ENCODE measurements around the gene CDCA4.
A peak's percentile ranks its signal among the peaks of the same experiment; 100 is the strongest.
"Not testable (repeated sequence)": the region's sequence is repeated elsewhere in the genome, so short reads cannot be mapped to it uniquely, and the experiment has no call there.

Gene CDCA4

GRCh38 chr14:105030836-105031396, 10.0 kb upstream of the CDCA4 start:
- no peak for DNase-seq

- DNase-seq, result no peak
Observed at GRCh38 chr14:105030194-105030593, 9.3 kb upstream of the CDCA4 start.

- no peak for DNase-seq
Observed at GRCh38 chr14:105029402-105029801, 8.5 kb upstream of the CDCA4 start.

- no peak for DNase-seq
Observed at GRCh38 chr14:105028251-105028927, 7.5 kb upstream of the CDCA4 start.

GRCh38 chr14:105027718-105028117, 6.8 kb upstream of the CDCA4 start:
- DNase-seq, result not testable (repeated sequence)

GRCh38 chr14:105026802-105027563, 6.1 kb upstream of the CDCA4 start:
- DNase-seq, result peak; percentile 23

- DNase-seq, result no peak
Observed at GRCh38 chr14:105026033-105026785, 5.3 kb upstream of the CDCA4 start.

- DNase-seq, result no peak
Observed at GRCh38 chr14:105025429-105025828, 4.5 kb upstream of the CDCA4 start.

GRCh38 chr14:105023791-105024480, 3.1 kb upstream of the CDCA4 start:
- no peak for DNase-seq

- no peak for DNase-seq
Observed at GRCh38 chr14:105023144-105023543, 2.3 kb upstream of the CDCA4 start.

- DNase-seq, result no peak
Observed at GRCh38 chr14:105022276-105022670, 1.4 kb upstream of the CDCA4 start.

GRCh38 chr14:105021656-105022275, 883 bp upstream of the CDCA4 start:
- DNase-seq, result peak; percentile 65

- DNase-seq, result peak; percentile 19
Observed at GRCh38 chr14:105019861-105020814, 745 bp downstream of the CDCA4 start.

- DNase-seq, result no peak
Observed at GRCh38 chr14:105018414-105018813, 2.5 kb downstream of the CDCA4 start.

- no peak for DNase-seq
Observed at GRCh38 chr14:105015905-105016304, 5.0 kb downstream of the CDCA4 start.

- DNase-seq, result no peak
Observed at GRCh38 chr14:105015242-105015641, 5.6 kb downstream of the CDCA4 start.

GRCh38 chr14:105014631-105015030, 6.3 kb downstream of the CDCA4 start:
- no peak for DNase-seq

GRCh38 chr14:105014032-105014431, 6.9 kb downstream of the CDCA4 start:
- DNase-seq, result no peak

- peak; percentile 3 for DNase-seq
Observed at GRCh38 chr14:105013150-105013785, 7.6 kb downstream of the CDCA4 start.

- DNase-seq, result no peak
Observed at GRCh38 chr14:105012171-105012985, 8.5 kb downstream of the CDCA4 start.
